ENCODE results near the gene SLC39A1. TPM values are rescaled to one million over a fixed set of nuclear protein-coding genes. Genes with fewer than 3 reads are reported as not detected.
A peak's percentile ranks its signal among the peaks of the same experiment; 100 is the strongest.

SLC39A1 gene
- total and polyA plus RNA-seq, 9 of the 15 experiments (the other 6 are each of a cell fraction or from before 2014, with no cell fraction given): 9.9 to 81.1 (median 62.7) TPM

DNA sequence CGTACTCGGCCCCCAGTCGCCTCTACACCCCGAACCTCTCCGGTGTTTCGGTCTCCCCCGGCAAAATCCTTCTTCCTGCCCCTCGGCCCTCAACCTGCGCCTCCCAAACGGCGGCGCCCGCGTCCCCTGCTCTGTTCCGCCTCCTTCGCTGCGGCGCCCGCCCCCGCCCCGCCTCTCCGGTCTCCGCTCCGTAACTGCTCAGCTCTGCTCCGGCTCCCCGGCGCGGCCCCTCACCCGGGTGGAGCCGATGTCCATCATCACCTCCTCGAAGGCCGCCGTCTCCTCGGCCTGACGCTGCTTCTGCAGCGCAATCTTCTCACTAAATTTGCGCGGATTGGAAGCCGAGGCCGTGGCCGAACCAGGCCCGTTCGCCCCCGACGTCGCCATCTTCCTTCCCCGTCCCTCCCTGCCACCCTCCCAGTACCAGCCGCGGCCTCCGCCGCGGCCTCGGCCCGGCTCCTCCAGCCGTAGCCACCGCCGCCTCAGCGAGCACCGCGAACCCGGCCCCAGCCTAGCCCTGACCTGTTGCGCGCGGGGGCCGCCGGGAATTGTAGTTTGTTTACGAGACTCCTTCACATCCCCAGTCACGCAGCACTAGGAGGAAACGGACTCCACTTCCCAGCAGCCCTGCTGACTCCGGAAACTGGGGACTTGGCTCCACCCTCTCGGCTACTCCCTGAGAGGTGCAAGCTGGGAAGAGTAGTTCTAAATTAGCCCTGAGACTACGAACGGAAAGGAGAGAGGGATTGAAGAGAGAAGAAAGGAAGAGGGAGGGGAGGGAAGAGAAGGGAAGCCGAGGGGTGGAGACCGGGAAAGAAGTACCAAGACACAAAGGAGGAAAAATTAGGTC is 5.0 kb downstream of the SLC39A1 start, which contains the start of gene CRTC2 (continued):
- TF ChIP-seq MEIS2 (IDR thresholded peaks at IDR 0.05; ENCODE audit: partially characterized antibody) (peak; percentile 83), ESRRB (CRISPR knock-in tag; IDR thresholded peaks at IDR 0.05; ENCODE audit: borderline replicate concordance) (no peak), SUPT5H (IDR thresholded peaks at IDR 0.05) (peak; percentile 78), SP2 (IDR thresholded peaks at IDR 0.05; ENCODE audit: extremely low read depth, low read depth, low read length, poor library complexity, severe bottlenecking) (no peak), NFATC3 (IDR thresholded peaks at IDR 0.05) (no peak), TFAM (CRISPR knock-in tag; conservative IDR thresholded peaks at IDR 0.05) (no peak), ZNF274 (IDR thresholded peaks at IDR 0.05; ENCODE audit: borderline replicate concordance, low read depth, low read length) (no peak), COPS2 (conservative IDR thresholded peaks at IDR 0.05) (no peak), FOXA1 (IDR thresholded peaks at IDR 0.05; ENCODE audit: borderline replicate concordance) (no peak), NUFIP1 (IDR thresholded peaks at IDR 0.05; ENCODE audit: partially characterized antibody) (no peak), ZNF12 (CRISPR knock-in tag; IDR thresholded peaks at IDR 0.05) (no peak), THRAP3 (IDR thresholded peaks at IDR 0.05; ENCODE audit: borderline replicate concordance) (no peak), RBM25 (IDR thresholded peaks at IDR 0.05; ENCODE audit: low read depth, low read length, severe bottlenecking) (no peak), POLR2H (tag; IDR thresholded peaks at IDR 0.05; ENCODE audit: low read depth) (peak; percentile 68), ZNF124 (CRISPR knock-in tag; IDR thresholded peaks at IDR 0.05) (no peak), CXXC5 (CRISPR knock-in tag; IDR thresholded peaks at IDR 0.05) (peak; percentile 76), ERF (CRISPR knock-in tag; IDR thresholded peaks at IDR 0.05) (0 out of 2 replicates have a peak, but pooled peaks have one; percentile 62), MAFF (IDR thresholded peaks at IDR 0.05; ENCODE audit: low read length) (0 out of 2 replicates have a peak, but pooled peaks have one; percentile 8), FOXK2 (conservative IDR thresholded peaks at IDR 0.05 in 1 of 2, IDR thresholded peaks at IDR 0.05 in 1 of 2; ENCODE audit: low read depth in 2 of 2) (peak; percentile 90 to 92)
- TF ChIP-seq, protein P1, sequence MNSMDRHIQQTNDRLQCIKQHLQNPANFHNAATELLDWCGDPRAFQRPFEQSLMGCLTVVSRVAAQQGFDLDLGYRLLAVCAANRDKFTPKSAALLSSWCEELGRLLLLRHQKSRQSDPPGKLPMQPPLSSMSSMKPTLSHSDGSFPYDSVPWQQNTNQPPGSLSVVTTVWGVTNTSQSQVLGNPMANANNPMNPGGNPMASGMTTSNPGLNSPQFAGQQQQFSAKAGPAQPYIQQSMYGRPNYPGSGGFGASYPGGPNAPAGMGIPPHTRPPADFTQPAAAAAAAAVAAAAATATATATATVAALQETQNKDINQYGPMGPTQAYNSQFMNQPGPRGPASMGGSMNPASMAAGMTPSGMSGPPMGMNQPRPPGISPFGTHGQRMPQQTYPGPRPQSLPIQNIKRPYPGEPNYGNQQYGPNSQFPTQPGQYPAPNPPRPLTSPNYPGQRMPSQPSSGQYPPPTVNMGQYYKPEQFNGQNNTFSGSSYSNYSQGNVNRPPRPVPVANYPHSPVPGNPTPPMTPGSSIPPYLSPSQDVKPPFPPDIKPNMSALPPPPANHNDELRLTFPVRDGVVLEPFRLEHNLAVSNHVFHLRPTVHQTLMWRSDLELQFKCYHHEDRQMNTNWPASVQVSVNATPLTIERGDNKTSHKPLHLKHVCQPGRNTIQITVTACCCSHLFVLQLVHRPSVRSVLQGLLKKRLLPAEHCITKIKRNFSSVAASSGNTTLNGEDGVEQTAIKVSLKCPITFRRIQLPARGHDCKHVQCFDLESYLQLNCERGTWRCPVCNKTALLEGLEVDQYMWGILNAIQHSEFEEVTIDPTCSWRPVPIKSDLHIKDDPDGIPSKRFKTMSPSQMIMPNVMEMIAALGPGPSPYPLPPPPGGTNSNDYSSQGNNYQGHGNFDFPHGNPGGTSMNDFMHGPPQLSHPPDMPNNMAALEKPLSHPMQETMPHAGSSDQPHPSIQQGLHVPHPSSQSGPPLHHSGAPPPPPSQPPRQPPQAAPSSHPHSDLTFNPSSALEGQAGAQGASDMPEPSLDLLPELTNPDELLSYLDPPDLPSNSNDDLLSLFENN (IDR thresholded peaks at IDR 0.05; ENCODE audit: low read depth in 2 of 2, low read length in 2 of 2): 0 out of 4 replicates have a peak, but pooled peaks have one; percentile 11 to 56
- TF ChIP-seq, protein P2, sequence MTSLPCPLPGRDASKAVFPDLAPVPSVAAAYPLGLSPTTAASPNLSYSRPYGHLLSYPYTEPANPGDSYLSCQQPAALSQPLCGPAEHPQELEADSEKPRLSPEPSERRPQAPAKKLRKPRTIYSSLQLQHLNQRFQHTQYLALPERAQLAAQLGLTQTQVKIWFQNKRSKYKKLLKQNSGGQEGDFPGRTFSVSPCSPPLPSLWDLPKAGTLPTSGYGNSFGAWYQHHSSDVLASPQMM (CRISPR knock-in tag; IDR thresholded peaks at IDR 0.05): no peak
- TF ChIP-seq, protein P3, sequence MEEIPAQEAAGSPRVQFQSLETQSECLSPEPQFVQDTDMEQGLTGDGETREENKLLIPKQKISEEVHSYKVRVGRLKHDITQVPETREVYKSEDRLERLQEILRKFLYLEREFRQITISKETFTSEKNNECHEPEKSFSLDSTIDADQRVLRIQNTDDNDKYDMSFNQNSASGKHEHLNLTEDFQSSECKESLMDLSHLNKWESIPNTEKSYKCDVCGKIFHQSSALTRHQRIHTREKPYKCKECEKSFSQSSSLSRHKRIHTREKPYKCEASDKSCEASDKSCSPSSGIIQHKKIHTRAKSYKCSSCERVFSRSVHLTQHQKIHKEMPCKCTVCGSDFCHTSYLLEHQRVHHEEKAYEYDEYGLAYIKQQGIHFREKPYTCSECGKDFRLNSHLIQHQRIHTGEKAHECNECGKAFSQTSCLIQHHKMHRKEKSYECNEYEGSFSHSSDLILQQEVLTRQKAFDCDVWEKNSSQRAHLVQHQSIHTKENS (CRISPR knock-in tag; IDR thresholded peaks at IDR 0.05): no peak
